Fibroblast of lung (primary cell): ENCODE measurements around the gene TTLL6. TPM values are rescaled to one million over a fixed set of nuclear protein-coding genes. Genes with fewer than 3 reads are reported as not detected.

Experiments
- DNase-seq, 2 donors: peaks; one replicate each; pipeline versions ENCODE4 v3.0.0 to v3.0.0-alpha.2; 2010; ENCODE audit warnings: low read depth in 2 of 2
- H2AFZ ChIP-seq: 2 replicates; pipeline ENCODE4 v1.5.1; 2012; ENCODE audit warnings: low read length, control low read depth, inconsistent platforms
- H3K27ac ChIP-seq: 2 replicates; pipeline ENCODE4 v1.5.1; 2011; ENCODE audit warnings: low read length, control low read depth; ENCODE audit not compliant: insufficient read depth
- H3K27me3 ChIP-seq: 2 replicates; pipeline ENCODE4 v1.5.1; 2011; ENCODE audit warnings: mild to moderate bottlenecking, low read length; ENCODE audit not compliant: control insufficient read depth, insufficient read depth
- H3K36me3 ChIP-seq: 2 replicates; pipeline ENCODE4 v1.5.1; 2011; ENCODE audit warnings: low read length; ENCODE audit not compliant: control insufficient read depth, insufficient read depth
- H3K4me1 ChIP-seq: 2 replicates; pipeline ENCODE4 v1.5.1; 2011; ENCODE audit warnings: low read length; ENCODE audit not compliant: control insufficient read depth, insufficient read depth; ENCODE audit errors: extremely low read depth
- H3K4me2 ChIP-seq: 2 replicates; pipeline ENCODE4 v1.5.1; 2011; ENCODE audit warnings: low read length, control low read depth; ENCODE audit not compliant: insufficient read depth; ENCODE audit errors: extremely low read depth
- H3K4me3 ChIP-seq, 4 experiments: fragments of 200-600 bp in 1 of 4; sonication (generic) in 1 of 4; replicated peaks in 1 of 4; 2 replicates each; pipeline ENCODE4 v1.5.1; 2011 to 2016; ENCODE audit warnings: low read length in 4 of 4, low read depth in 3 of 4, mild to moderate bottlenecking in 3 of 4, control low read depth in 2 of 4, inconsistent platforms in 1 of 4, mixed read lengths in 1 of 4; ENCODE audit not compliant: insufficient read depth in 1 of 4; ENCODE audit errors: control extremely low read depth in 1 of 4
- H3K79me2 ChIP-seq: 2 replicates; pipeline ENCODE4 v1.5.1; 2012; ENCODE audit warnings: mild to moderate bottlenecking, low read length, inconsistent platforms; ENCODE audit not compliant: control insufficient read depth, insufficient read depth
- H3K9ac ChIP-seq: 2 replicates; pipeline ENCODE4 v1.5.1; 2011; ENCODE audit warnings: mild to moderate bottlenecking, low read length, control low read depth; ENCODE audit not compliant: insufficient read depth
- H3K9me3 ChIP-seq: 2 replicates; pipeline ENCODE4 v1.5.1; 2012; ENCODE audit warnings: low read depth, low read length; ENCODE audit not compliant: control insufficient read depth, insufficient read depth
- H4K20me1 ChIP-seq: 2 replicates; pipeline ENCODE4 v1.5.1; 2011; ENCODE audit warnings: low read length; ENCODE audit not compliant: control insufficient read depth, insufficient read depth; ENCODE audit errors: extremely low read depth
- EZH2 ChIP-seq: IDR thresholded peaks from 2 replicates; pipeline ENCODE4 v1.5.1; 2012; ENCODE audit warnings: low read length, control low read depth, mild to moderate bottlenecking; ENCODE audit errors: missing control alignments
- polyA plus RNA-seq, 2 donors: library from polyadenylated mRNA; depleted of rRNA in 1 of 2; stranded (reverse) in 1 of 2; unstranded in 1 of 2; fragments of >200 nt; gene quantifications; 2 replicates each; pipeline ENCODE4 v1.2.1, GENCODE V29; 2011 to 2012; ENCODE audit warnings: missing spikeins in 1 of 2
- total RNA-seq: library from RNA; depleted of rRNA; stranded (reverse); fragments of >200 nt; gene quantifications from 2 replicates; pipeline ENCODE4 v1.2.1, GENCODE V29; 2014
- TF ChIP-seq, protein P1 (sequence below), 2 donors: IDR thresholded peaks in 1 of 2; conservative IDR thresholded peaks in 1 of 2; 1 replicate in 1 of 2; 2 replicates in 1 of 2; pipeline ENCODE4 v1.5.1; 2011 to 2012; ENCODE audit warnings: low read length in 2 of 2, control low read depth in 1 of 2, inconsistent platforms in 1 of 2, low read depth in 1 of 2, mild to moderate bottlenecking in 1 of 2

The TTLL6 gene
- total and polyA plus RNA-seq, 2 donors (not counting 1 experiment from before 2014, with no cell fraction given) = 0.17 TPM; not detected in 1

DNA sequence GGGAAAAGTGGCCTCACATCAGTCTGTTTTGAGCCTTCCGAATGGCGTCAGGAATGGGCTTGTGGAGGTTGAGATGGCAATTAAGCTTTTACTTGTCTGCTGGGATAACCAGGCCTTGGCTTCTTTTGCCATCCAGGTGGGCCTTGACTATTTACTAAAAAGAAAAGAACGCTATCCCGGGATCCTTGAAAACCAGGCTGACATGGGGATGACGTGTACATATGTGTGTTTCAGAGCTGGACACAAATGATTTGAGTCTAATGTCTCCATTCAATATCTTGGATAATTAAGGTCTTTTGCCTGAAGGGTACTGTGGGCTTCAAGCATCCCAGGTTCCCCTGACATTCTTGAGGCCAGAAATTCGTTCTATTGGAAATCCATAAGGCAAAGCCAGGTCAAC lies 55.9 kb downstream of the TTLL6 start:
- Histone ChIP-seq H2AFZ (no peak overlapping the region), H3K4me1 (no peaks in the 10 kb centered on the region), H3K9me3 (no peaks in the 10 kb centered on the region), H3K36me3 (no peaks in the 10 kb centered on the region), H3K4me3 (no peak overlapping the region), H4K20me1 (no peaks in the 10 kb centered on the region), H3K4me2 (no peak overlapping the region), H3K27ac (no peak overlapping the region), H3K79me2 (no peaks in the 10 kb centered on the region), H3K9ac (no peak overlapping the region), H3K27me3 (peaks cover 20% of the 10 kb centered on the region)
- no peak for DNase-seq
- TF ChIP-seq, protein P1, sequence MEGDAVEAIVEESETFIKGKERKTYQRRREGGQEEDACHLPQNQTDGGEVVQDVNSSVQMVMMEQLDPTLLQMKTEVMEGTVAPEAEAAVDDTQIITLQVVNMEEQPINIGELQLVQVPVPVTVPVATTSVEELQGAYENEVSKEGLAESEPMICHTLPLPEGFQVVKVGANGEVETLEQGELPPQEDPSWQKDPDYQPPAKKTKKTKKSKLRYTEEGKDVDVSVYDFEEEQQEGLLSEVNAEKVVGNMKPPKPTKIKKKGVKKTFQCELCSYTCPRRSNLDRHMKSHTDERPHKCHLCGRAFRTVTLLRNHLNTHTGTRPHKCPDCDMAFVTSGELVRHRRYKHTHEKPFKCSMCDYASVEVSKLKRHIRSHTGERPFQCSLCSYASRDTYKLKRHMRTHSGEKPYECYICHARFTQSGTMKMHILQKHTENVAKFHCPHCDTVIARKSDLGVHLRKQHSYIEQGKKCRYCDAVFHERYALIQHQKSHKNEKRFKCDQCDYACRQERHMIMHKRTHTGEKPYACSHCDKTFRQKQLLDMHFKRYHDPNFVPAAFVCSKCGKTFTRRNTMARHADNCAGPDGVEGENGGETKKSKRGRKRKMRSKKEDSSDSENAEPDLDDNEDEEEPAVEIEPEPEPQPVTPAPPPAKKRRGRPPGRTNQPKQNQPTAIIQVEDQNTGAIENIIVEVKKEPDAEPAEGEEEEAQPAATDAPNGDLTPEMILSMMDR (conservative IDR thresholded peaks at IDR 0.05 in 1 of 2, IDR thresholded peaks at IDR 0.05 in 1 of 2; ENCODE audit: low read depth in 1 of 2, low read length in 2 of 2) = no peak
- TF ChIP-seq EZH2 = no peak

DNA sequence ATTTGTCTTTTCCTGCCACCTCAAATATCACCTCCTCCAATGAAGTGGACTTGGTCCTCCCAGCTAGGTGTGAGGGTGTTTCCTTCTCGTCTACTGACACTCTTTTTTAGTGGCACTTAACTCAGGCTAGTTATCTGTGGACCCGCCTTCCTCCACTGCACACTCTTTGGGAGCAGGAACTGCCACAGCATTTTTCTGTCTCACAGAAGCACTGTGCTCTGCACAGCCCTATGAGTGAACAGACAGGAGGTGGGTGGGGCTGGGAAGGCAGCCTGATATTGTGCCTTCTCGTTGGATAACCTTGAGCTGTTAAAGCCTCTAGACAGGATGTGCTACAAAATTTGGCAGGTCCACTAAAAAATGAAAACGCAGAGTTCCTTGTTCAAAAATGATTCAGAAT lies 56.6 kb downstream of the TTLL6 start:
- no peak for TF ChIP-seq EZH2
- TF ChIP-seq, protein P1 (conservative IDR thresholded peaks at IDR 0.05 in 1 of 2, IDR thresholded peaks at IDR 0.05 in 1 of 2; ENCODE audit: low read depth in 1 of 2, low read length in 2 of 2) = no peak
- H3K36me3 ChIP-seq = no peaks in the 10 kb centered on the region
- no peak overlapping the region for H3K4me3 ChIP-seq
- no peak overlapping the region for H2AFZ ChIP-seq
- H4K20me1 ChIP-seq = no peaks in the 10 kb centered on the region
- H3K9me3 ChIP-seq = no peaks in the 10 kb centered on the region
- no peaks in the 10 kb centered on the region for H3K79me2 ChIP-seq
- H3K9ac ChIP-seq = no peak overlapping the region
- no peak overlapping the region for H3K27ac ChIP-seq
- H3K4me2 ChIP-seq = no peak overlapping the region
- peaks cover 24% of the 10 kb centered on the region for H3K27me3 ChIP-seq
- DNase-seq = no peak
- H3K4me1 ChIP-seq = no peaks in the 10 kb centered on the region

DNA sequence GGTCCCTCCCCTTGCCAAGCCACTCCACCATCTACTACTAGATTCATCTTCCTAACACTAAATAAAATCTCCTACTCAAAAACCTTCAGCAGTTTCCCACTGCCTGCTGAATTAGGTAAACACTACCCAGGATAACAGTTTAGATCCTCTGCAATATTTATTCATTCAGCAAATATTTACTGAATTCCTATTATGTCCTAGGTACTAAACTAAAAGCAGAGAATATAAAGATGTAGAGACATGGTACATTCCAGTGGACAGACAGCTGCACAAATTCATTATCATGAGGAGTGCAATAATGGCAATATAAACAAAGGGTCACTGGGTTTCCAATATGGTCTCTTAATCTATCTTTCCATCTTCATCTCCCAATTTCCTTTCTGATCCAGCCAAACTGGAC lies 57.7 kb downstream of the TTLL6 start:
- Histone ChIP-seq H3K27me3 (peaks cover 34% of the 10 kb centered on the region), H3K4me1 (peaks cover 1% of the 10 kb centered on the region), H3K36me3 (no peaks in the 10 kb centered on the region), H3K9ac (no peak overlapping the region), H3K4me3 (no peak overlapping the region), H4K20me1 (no peaks in the 10 kb centered on the region), H3K79me2 (no peaks in the 10 kb centered on the region), H3K9me3 (no peaks in the 10 kb centered on the region), H3K4me2 (no peak overlapping the region), H2AFZ (no peak overlapping the region), H3K27ac (no peak overlapping the region)
- TF ChIP-seq, protein P1 (conservative IDR thresholded peaks at IDR 0.05 in 1 of 2, IDR thresholded peaks at IDR 0.05 in 1 of 2; ENCODE audit: low read depth in 1 of 2, low read length in 2 of 2) = no peak
- TF ChIP-seq EZH2 = no peak
- no peak for DNase-seq
